Hematopoietic multipotent progenitor cell treated with erythropoietin and hydrocortisone succinate and interleukin-3 and kit ligand, for 15 days (in vitro differentiated cells): ENCODE measurements around the gene NSUN5.
"Not testable (repeated sequence)": the region's sequence is repeated elsewhere in the genome, so short reads cannot be mapped to it uniquely, and the experiment has no call there.

Experiments used
- DNase-seq: peaks from one replicate; pipeline ENCODE4 v3.0.0-alpha.2; 2015; ENCODE audit warnings: low spot score

The NSUN5 gene

DNA sequence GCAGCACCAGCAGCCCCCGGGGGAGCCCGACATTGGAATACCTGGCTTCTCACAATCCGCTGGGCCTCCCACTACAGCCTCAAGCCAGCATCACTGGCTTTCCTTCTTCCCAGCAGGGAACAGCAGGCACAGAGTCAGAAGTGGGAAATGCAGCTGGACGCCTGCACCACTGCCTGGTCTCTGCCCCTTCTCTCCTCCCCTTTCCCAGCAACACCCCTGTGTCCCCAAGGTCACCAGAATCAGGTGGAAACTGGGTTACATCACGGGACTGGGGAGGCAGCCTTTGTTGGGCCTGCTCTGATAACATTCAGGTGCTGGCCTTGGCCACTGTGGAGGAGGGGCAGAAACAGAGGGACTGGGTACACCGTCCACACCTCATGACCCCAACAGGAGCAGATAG is 16.8 kb upstream of the NSUN5 start:
- not testable (repeated sequence) for DNase-seq

DNA sequence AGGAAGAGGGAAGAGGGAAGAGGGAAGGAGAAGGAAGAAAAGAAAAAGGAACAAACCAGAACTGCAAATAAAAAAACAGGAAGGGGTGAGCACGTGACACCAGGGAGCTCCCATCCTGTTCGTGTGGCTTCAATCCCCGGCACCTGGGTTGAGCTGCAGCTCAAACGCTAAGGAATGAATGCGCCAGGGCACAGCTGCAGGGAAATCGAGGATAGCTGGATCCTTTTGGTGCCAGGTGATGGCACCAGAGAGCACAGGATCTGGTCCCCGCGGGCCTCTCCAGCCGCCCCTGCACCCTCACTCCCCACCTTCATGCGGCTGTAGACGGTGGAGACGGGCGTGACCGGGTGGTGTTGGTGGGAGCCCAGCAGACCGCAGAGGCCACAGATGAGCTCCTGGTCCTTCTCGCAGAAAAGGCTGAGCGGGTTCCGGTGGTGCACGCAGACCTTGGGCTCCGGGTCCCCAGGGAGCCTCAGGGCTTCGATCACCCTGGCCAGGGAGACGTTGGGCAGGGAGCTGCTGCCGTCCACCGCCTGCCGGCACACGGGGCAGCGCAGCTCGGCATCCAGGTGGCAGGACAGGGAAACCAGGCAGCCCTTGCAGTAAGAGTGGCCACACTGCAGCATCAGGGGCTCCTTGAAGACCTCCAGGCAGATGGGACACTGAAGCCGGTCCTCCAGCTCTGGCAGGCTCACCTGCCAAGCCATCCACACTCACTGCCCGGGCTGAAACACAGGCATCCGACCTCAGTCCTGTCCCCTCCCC is 15.6 kb upstream of the NSUN5 start:
- DNase-seq: not testable (repeated sequence)

DNA sequence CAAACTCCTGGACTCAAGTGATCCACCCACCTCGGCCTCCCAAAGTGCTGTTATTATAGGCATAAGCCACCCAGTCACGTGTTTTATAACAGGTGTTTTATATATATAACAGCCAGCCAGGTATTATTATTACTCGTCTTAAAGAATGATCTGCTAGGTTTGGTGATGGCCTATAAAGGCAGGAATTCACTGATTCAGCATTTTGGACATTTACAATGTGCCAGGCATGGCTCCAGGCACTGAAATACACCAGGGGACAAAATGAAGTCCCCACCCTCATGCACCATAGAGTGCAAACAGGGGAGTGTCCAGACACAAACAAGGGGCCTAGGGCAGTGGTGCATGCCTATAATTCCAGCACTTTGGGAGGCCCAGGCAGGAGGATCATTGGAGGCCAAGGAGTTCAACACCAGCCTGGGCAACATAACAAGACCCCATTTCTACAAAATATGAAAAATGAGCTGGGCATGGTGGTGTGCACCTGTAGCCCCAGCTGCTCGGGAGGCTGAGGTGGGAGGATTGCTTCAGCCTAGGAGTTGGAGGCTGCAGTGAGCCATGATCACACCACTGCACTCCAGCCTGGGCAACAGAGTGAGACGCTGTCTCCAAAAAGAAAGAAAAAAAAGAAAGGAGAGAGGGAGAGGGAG is 14.9 kb upstream of the NSUN5 start:
- not testable (repeated sequence) for DNase-seq

DNA sequence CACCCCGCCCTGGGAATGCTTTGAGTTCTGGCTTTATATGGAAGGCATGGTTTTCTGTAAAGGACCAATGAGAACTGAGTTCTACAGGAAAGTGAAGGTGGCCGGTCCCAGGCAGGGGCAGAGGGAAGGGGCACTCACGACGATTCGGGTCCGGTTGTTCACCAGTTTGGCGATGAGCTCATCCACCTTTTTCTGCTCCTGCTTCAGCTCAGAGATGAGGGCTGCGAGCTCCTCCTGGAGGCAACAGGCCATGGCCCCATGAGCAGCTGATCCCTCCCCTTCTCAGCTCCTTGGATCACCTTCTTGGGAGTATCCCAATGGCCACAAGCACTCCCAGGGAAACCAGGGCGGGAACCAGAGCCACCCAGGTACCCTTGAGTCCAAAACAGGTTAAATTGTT is 11.4 kb upstream of the NSUN5 start:
- not testable (repeated sequence) for DNase-seq

DNA sequence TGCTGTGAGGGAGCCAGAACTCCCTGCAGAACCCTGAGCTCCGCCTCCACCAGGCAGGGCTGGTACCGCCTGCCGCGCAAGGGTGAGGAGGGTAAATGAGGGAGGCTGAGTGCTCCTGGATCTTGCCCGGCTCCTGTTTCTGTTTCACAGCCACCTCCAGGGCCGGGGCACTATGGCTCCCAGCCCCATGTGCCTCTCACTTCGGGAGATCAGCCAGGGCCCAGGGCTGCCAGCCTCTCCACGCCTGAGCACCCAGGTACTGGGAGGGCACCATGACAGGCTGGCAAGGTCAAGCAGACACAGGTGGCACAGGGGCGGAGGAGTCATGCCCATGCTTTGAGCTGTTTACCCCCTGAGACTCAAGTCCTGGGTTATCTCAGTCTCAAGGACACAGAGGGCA is 10.9 kb upstream of the NSUN5 start:
- DNase-seq: not testable (repeated sequence)

DNA sequence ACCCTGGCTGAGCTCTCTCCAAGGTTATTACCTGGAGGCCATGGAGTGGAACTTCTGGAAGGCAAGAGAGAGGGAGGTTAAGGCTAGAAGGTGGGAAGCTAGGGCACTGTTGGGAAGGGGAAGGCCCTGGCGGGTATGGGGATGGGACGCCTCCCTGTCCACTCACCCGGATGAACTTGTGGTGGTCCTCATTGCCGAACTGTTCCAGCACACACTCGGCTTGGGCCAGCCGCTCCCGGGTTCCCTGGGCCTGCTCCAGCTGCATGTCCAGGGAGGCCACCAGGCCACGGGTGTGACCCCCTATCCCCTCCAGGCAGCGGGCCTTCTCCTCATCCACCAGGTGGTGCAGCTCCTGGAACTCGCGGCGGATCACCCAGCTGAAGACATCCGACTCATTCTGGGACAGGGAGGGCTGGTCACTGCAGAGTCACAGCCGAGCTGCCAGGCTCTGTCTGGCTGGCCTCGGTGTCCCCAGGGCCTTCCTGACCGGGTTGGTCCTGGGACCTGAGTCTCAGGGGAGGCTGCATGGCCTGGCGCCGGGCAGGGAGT is 10.1 kb upstream of the NSUN5 start:
- not testable (repeated sequence) for DNase-seq

DNA sequence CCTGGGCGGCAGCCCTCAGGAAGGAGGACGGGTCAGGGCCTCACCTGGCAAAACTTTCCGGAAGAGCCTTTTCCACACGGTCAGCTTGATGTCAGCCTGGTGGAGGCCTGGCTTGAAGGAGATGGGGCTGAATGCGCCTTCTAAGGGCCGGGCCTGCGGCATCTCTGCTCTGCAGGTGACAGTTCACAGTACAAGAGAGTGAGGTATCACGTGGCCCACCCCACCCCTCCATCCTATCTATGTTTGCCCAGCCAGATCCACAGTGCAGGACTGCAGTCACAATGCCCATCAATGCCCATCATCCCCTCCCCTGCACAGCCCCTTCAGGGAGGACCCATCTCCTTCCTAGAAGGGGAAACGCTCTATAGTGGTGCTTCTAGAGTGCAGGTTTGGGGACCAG is 7.9 kb upstream of the NSUN5 start:
- no peak for DNase-seq

DNA sequence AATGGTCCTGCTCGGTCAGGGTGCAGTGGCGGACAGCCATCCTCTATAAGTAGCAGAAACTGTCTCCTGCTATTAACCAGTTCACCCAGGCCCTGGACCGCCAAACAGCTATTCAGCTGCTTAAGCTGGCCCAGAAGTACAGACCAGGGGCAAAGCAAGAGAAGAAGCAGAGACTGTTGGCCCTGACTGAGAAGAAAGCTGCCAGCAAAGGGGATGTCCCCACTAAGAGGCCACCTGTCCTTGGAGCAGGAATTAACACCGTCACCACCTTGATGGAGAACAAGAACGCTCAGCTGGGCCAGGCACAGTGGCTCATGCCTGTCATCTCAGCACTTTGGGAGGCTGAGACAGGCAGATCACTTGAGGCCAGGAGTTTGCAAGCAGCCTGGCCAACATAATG is 5.6 kb upstream of the NSUN5 start:
- no peak for DNase-seq

DNA sequence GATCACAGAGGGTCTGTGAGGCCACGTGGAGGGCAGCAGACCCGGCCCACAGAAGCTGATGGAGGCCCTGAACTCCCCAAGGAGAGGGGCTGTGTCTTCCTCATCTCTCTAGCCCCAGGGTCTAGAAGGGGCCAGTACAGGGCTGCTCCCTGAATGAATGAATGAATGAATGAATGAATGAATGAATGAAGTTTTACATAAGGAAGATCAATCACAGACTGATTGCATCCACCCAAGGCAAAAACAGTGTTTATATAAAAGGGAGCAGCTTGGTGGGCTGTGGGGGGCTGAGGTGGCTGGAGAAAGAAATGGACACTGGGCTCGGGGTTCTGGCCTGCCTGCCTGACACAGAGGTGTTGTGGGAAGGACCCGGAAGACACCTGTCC is 4.9 kb upstream of the NSUN5 start:
- DNase-seq: no peak

DNA sequence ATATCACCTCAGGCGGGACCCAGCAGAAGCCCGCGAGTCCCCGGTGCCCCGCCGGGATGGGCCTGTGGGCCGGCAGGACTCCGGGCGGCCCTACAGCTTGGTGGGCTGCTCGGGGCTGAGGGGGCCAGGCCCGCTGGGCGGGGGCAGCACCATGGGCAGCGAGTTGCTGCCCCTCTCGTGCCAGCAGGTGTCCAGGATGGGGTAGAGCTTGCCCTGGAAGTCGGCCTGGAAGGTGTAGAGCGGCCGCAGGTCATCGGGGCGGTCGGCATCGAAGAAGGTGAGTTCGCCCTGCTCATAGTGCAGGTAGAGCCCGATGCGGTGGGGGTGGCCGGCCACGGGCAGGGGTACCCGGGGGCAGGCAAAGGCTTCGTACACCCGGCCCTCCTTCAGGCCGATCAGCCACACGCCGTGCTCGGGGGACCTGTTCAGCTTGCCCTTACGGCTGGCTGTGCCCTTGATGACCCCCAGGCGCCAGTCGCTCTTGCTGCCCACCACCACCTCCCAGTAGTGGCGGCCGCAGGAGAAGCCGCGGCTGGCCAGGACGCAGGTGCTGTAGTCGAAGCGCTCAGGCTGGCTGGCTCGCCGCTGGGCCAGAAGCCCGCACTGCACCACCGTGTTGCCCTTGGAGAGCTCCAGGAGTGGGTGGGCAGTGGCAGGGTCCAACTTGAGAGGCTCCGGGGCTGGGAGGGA is 4.3 kb upstream of the NSUN5 start:
- DNase-seq: no peak

DNA sequence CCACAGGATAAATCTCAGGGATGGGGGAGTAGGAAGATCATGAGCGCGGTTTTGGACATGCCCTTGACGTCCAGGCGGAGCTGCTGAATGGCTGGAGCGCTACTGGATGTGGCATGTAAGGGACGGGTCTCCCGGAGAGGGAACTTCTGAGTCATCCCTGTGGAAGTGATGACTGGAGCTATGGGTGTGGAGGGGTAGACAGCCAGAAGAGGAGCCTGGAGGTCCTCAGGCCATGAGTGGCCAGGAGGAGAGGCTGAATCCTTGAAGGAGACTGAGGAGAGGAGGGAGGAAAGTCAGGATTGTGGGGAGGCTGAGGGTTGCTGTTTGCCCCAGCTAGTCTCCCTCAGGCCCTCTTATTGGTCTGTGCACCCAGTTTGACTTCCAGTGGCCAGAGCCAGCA is 2.8 kb upstream of the NSUN5 start:
- not testable (repeated sequence) for DNase-seq

DNA sequence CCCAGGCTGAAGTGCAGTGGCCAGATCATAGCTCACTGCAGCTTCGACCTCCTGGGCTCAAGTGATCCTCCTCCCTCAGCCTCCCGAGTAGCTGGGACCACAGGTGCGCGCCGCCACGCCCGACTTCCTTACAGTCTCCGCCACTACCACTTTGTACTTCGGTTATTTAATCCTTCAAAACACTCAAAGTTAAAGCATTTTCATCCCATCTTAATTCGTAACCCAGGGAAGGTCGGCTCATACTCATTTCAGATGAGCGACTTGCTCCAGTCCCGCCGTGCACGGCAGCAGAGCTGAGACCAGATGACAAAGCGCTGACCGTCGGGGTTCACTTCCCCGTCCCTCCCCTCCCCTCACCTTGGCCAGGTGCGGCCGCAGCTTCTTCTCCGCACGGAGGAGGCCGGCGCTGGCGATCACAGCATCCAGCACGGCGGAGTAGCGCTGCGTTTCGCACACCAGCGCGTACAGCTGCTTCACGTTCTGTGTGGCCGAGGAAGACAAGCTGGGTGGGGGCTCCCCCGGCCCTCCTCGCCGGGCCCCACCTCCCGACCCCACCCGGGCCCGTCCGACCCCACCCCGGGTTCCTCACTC is 457 bp downstream of the NSUN5 start:
- no peak for DNase-seq

DNA sequence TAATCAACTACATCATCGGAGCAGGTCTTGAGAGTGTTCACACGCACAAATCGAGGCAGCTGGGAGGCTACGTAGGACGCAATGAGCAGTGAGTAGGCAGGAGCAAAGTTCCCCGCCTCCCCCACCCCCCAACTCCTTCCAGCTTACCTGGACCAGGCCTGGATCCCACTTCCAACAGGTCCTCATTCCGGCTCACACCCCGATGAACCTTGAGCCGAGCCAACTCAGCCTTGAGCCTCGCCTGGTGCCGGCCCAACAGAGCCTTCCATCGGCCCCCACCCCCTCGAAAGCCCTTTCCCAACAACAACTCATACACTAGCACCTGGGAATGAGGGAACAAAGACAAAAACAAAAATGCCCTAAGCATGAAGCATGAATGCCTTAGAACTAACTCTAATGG is 1.2 kb downstream of the NSUN5 start:
- DNase-seq: no peak

DNA sequence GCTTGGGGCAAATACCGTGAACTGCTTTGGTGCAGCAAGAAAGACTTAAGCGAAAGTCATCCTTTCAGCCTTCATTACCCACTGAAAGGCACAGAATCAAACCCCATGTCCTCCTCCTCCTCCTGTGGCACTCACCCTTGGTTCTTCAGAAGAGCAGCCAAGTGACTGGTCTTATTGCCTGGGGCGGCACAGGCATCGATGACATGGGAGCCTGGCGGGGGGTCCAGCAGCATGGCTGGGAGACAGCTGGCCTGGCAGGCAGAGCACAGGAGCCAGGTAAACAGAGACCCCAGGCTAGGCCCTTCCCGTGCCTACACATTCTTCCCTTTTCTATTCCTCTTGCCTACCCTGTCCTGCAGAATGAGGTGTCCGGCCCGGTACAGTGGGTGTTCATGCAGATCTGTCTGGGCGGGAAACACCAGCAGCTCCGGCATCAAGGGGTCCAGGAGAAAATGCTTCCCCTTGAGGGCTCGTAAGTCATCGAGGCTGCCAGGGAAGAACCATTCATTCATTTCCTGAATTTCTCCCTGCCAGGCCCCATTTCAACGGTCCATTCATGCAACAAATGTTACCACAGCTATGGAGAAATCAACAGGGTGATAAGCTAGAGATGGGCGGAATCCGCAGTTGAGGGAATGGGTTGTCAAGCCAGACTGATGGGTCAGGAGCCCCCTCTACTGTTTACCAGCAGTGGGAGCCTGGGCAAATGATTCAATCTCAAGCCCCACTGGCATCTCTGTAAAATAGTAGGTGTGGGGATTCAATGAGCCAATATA is 3.8 kb downstream of the NSUN5 start:
- not testable (repeated sequence) for DNase-seq

DNA sequence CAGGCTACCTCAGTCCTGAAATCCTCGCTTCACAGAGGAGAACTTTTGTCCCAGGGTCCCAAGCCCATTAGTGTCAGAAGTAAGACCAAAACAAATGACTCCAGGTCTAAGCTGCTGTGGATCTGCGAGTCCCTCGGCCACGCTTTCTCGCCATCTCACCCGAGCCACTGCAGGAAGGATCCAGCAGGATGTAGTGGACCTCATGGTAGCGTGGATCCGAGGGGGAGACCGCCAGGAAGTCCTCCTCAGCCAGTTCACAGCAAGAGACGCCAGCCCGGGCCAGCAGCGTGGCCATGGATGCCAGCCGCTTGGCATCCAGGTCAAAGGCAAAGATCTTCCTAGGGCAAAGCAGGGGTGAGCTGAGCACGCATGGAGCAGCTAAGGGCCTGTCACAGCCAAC is 4.6 kb downstream of the NSUN5 start:
- DNase-seq: no peak

DNA sequence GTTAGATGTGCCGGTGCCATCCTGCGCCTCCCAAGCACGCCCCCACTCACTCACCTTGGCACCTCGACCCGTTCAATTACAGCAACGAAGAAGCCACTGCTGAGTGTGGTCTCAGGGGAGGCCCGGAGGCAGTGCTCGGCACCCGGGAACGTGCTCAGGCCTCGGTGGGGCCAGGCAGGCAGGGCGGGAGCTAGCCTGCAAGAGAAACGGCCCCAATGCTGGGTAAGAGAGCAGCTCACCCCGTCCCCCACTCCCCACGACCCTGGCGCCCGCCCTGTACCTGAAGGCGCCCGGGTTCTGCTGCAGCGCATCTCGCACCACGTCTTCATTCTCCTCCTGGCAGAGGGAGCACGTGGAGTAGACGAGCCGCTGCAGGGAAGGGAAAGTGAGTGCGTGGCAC is 5.1 kb downstream of the NSUN5 start:
- DNase-seq: no peak

DNA sequence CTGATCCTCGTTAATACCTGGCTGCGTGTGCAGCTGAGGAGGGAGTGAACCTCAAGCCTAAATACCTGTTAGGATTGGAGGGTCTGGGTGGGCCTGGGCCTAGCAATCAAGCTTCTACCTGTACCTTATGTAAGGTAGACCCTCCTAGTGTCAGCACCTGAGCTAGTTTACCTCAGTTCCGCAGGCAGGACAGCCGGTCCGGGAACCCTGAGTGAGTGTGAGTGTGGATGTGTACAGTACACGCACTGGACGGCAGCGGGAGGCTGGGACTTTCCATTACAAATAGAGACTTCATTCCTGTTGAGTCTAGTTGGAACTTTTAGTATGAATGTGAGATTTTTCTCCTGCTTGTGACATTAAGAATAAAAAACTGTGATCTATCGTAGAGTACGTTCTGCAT is 5.8 kb downstream of the NSUN5 start:
- DNase-seq: not testable (repeated sequence)

DNA sequence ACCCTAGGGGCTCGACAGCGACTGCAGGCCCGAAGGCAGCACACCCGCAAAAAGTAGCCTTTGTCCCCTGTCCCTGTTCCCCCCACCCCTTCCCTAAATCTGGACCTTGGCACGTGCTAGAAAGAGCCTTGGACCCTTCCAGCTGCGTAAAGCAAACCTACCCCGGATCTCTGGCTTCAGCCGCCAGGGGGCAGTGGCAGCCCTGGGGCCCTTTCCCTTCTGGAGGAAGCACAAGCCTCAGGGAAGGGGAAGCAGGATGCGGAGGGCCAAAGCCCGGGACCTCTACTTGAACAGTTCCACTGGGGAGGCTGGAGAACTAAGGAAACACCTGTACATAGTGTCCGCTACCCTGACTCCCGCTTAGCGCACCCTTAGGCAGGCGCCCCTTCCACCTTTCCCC is 7.5 kb downstream of the NSUN5 start:
- DNase-seq: not testable (repeated sequence)

DNA sequence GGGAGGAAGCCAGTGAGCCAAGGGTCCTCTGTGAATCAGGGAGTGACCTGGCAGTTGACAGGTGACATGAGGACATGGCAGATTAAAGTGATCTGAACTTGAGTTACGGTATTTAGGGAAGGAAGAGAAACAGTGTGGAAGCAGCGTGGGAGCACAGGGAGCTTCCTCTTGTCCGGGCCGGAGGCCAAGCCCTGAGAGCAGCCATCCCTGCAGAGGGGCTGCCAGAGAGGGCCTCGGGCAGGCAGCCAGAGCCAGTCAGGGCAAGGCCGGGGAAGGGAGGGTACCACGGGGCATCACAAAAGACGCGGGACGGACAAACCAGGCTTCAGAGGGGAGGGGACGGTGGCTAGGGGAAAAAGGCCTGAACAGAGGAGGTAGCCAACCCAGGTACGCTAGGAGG is 8.8 kb downstream of the NSUN5 start:
- not testable (repeated sequence) for DNase-seq

DNA sequence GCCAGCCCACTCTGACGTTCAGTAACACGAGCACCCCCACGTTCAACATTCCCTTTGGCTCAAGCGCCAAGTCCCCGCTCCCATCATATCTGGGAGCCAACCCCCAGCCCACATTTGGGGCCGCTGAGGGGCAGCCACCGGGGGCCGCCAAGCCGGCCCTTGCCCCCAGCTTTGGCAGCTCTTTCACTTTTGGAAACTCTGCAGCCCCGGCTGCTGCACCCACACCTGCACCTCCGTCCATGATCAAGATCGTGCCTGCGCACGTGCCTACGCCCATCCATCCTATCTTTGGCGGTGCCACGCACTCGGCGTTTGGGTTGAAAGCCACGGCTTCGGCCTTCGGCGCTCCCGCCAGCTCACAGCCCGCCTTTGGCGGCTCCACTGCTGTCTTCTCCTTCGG is 10.9 kb downstream of the NSUN5 start:
- not testable (repeated sequence) for DNase-seq

DNA sequence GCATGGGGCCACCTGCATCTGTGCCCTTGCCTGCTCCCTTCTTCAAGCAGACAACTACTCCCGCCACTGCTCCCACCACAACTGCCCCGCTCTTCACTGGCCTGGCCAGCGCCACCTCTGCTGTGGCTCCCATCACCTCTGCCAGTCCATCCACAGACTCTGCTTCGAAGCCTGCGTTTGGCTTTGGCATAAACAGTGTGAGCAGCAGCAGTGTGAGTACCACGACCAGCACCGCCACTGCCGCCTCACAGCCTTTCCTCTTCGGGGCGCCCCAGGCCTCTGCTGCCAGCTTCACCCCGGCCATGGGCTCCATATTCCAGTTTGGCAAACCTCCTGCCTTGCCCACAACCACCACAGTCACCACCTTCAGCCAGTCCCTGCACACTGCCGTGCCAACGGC is 11.4 kb downstream of the NSUN5 start:
- DNase-seq: not testable (repeated sequence)

DNA sequence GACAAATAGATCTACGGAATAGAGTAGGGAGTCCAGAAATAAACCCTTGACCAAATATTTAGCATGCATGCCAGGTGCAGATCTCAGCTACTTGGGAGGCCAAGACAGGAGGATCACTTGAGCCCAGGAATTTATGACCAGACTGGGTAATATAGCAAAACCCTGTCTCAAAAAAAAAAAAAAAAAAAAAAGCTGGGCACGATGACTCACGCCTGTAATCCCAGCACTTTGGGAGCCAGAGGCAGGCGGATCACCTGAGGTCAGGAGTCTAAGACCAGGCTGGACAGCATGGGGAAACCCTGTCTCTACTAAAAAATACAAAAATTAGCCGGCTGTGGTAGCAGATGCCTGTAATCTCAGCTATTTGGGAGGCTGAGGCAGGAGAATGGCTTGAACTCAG is 31.4 kb downstream of the NSUN5 start:
- not testable (repeated sequence) for DNase-seq
